Calu3 (cell line): Measurements from ENCODE around the gene LDLRAD3. TPM values are rescaled to one million over a fixed set of nuclear protein-coding genes. Genes with fewer than 3 reads are reported as not detected.

Experiments used
- BruUV-seq: library from RNA; stranded (reverse); fragments of 400-500 nt; replicated peaks from 2 replicates; lab custom pipeline; 2021; lab: Mats Ljungman, UMichigan
- CTCF ChIA-PET: fragments of 300-600 bp; sonication (Branson Sonifier 250); formaldehyde crosslinking; loops from one replicate; lab custom pipeline; 2022; ENCODE audit warnings: antibody characterized with exemption; lab: Charles Lee
- DNase-seq: peaks from one replicate; pipeline ENCODE4 v3.0.0; 2022
- H3K27ac Mint-ChIP-seq: one replicate; pipeline ENCODE4 v1.8.0; 2022; ENCODE audit warnings: mixed read lengths; ENCODE audit not compliant: unreplicated experiment
- H3K27me3 Mint-ChIP-seq: one replicate; pipeline ENCODE4 v1.8.0; 2022; ENCODE audit warnings: mixed read lengths; ENCODE audit not compliant: unreplicated experiment
- H3K36me3 Mint-ChIP-seq: one replicate; pipeline ENCODE4 v1.8.0; 2022; ENCODE audit warnings: mild to moderate bottlenecking, moderate library complexity, mixed read lengths; ENCODE audit not compliant: insufficient read depth, unreplicated experiment
- H3K4me1 Mint-ChIP-seq: one replicate; pipeline ENCODE4 v1.8.0; 2022; ENCODE audit warnings: mild to moderate bottlenecking, low read depth, mixed read lengths; ENCODE audit not compliant: unreplicated experiment
- H3K4me3 Mint-ChIP-seq: one replicate; pipeline ENCODE4 v1.8.0; 2022; ENCODE audit warnings: mild to moderate bottlenecking, low read depth, moderate library complexity, mixed read lengths; ENCODE audit not compliant: unreplicated experiment
- H3K9me3 Mint-ChIP-seq: one replicate; pipeline ENCODE4 v1.8.0; 2022; ENCODE audit warnings: low read depth, mixed read lengths; ENCODE audit not compliant: unreplicated experiment
- intact Hi-C: fragments of 100-400 bp; cut with micrococcal nuclease; formaldehyde crosslinking; loops from one replicate; pipeline ENCODE4 v1.10.0; 2022; ENCODE audit not compliant: unreplicated experiment
- total RNA-seq: library from RNA; stranded (reverse); gene quantifications from 2 replicates; pipeline ENCODE4 v1.2.3, GENCODE V29; 2022
- TF ChIP-seq, protein P1 (sequence below): fragments of 200-600 bp; IDR thresholded peaks from one replicate; pipeline ENCODE4 v1.8.0; 2022; ENCODE audit warnings: antibody characterized with exemption; ENCODE audit not compliant: unreplicated experiment

LDLRAD3 gene
- total RNA-seq, 1 experiment from 2014 or later, result 16.2 TPM

DNA sequence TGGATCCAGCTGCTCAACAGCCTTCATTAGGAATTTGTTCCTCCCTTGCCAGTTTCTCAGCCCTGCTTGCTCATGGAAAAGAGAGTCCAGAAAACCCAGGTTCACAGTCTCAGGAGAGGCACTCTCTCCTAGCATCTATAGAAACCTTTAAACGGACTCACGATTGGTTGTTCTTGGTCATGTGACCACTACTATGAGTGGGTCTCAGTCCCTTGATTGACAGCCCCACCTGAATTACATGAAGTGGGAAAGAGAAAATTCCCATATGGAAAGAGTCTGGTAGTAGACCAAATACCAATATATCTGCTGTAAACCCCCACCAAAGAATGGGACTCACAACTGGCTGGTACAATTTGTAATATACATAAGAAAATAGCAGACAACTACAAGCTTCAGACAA is 291.0 kb downstream of the LDLRAD3 start:
- H3K27ac Mint-ChIP-seq, result no peak overlapping the region
- no peaks in the 10 kb centered on the region for H3K9me3 Mint-ChIP-seq
- H3K36me3 Mint-ChIP-seq, result no peaks in the 10 kb centered on the region
- no TSS peak for BruUV-seq
- CTCF ChIA-PET, result no interaction called here
- H3K4me1 Mint-ChIP-seq, result no peaks in the 10 kb centered on the region
- H3K4me3 Mint-ChIP-seq, result no peak overlapping the region
- no peak for DNase-seq
- intact Hi-C loops, result no loop called here
- H3K27me3 Mint-ChIP-seq, result no peaks in the 10 kb centered on the region
- TF ChIP-seq, protein P1, sequence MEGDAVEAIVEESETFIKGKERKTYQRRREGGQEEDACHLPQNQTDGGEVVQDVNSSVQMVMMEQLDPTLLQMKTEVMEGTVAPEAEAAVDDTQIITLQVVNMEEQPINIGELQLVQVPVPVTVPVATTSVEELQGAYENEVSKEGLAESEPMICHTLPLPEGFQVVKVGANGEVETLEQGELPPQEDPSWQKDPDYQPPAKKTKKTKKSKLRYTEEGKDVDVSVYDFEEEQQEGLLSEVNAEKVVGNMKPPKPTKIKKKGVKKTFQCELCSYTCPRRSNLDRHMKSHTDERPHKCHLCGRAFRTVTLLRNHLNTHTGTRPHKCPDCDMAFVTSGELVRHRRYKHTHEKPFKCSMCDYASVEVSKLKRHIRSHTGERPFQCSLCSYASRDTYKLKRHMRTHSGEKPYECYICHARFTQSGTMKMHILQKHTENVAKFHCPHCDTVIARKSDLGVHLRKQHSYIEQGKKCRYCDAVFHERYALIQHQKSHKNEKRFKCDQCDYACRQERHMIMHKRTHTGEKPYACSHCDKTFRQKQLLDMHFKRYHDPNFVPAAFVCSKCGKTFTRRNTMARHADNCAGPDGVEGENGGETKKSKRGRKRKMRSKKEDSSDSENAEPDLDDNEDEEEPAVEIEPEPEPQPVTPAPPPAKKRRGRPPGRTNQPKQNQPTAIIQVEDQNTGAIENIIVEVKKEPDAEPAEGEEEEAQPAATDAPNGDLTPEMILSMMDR, result no peak

DNA sequence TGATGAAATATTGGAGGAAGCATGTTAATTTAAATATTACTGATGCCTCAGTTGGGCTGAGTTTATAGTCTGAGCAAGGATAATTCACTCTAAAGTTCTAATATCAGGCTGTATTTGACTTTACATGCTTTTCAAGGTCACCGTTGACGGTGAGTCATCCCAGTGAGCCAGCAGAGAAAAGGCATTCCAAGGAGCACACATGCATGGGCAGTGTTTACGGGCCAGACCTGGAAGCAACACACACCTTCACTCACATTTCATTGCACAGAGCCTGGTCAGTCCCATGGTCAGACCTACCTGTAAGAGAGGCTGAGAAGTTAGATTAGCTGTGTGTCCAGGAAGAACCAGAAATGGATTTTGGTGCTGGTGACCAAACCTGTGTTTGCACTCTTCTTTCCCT is 291.9 kb downstream of the LDLRAD3 start:
- CTCF ChIA-PET, result no interaction called here

DNA sequence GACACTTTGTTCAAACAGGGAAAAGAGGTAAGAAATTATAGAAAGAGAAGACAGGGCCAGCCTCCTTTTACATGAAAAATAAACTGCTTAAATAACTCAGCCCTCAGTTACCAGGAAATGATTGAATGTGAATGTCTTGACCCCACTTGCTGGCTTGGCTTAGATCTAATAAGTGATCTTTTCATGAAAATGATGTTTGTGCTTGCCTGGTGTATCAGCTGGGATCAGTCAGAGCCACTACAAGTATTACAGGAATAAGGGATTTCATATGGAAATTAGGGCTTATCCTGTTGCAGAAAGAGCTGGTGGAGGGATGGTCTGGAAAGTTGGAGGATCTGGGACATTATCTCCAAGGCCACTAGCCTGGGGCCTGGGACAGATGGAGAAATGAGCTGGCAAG is 293.5 kb downstream of the LDLRAD3 start:
- no peaks in the 10 kb centered on the region for H3K36me3 Mint-ChIP-seq
- no TSS peak for BruUV-seq
- intact Hi-C loops, result no loop called here
- no peak overlapping the region for H3K4me3 Mint-ChIP-seq
- no peak overlapping the region for H3K27ac Mint-ChIP-seq
- H3K27me3 Mint-ChIP-seq, result no peaks in the 10 kb centered on the region
- no peaks in the 10 kb centered on the region for H3K9me3 Mint-ChIP-seq
- H3K4me1 Mint-ChIP-seq, result no peaks in the 10 kb centered on the region
- TF ChIP-seq, protein P1, result no peak
- DNase-seq, result no peak
- CTCF ChIA-PET, result no interaction called here

More for the DNA sequence above, 291.9 kb downstream of the LDLRAD3 start:
- no TSS peak for BruUV-seq
- H3K9me3 Mint-ChIP-seq, result no peaks in the 10 kb centered on the region
- no peaks in the 10 kb centered on the region for H3K4me1 Mint-ChIP-seq
- no peak overlapping the region for H3K27ac Mint-ChIP-seq
- DNase-seq, result no peak
- H3K4me3 Mint-ChIP-seq, result no peak overlapping the region
- H3K36me3 Mint-ChIP-seq, result no peaks in the 10 kb centered on the region
- no peaks in the 10 kb centered on the region for H3K27me3 Mint-ChIP-seq
- TF ChIP-seq, protein P1, result no peak
- intact Hi-C loops, result no loop called here

DNA sequence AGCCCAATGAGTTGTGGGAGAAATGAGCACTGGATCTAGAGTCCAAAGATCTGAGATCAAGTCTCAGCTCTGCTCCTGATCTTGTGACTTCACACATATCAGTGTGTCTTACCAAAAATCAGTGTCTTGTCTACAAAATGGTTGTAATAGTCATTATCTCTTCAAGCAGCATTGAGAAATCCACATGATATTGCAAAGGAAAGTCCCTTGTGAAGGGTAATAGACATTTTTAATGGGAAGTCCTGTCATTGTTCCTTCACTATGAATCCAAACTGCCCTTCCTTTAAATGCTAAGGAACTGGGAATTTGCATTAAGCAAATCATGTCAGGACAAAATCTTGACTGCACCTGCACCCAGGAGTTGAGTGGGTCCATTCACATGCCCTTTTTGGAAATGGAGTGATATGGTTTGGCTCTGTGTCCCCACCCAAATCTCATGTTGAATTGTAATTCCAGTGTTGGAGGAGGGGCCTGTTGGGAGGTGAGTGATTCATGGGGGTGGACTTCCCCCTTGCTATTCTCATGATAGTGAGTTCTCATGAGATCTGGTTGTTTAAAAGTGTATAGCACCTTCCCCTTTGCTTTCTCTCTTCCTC is 294.3 kb downstream of the LDLRAD3 start:
- Mint-ChIP-seq H3K9me3 (no peaks in the 10 kb centered on the region), H3K4me3 (no peak overlapping the region), H3K27me3 (no peaks in the 10 kb centered on the region), H3K27ac (no peak overlapping the region), H3K4me1 (no peaks in the 10 kb centered on the region), H3K36me3 (no peaks in the 10 kb centered on the region)
- intact Hi-C loops, result no loop called here
- CTCF ChIA-PET, result interaction anchor here (0.6 kb wide), 1 partner anchor 88 kb away, joined by 4 read pairs; no protein-coding TSS in a partner anchor
- no TSS peak for BruUV-seq
- no peak for DNase-seq
- TF ChIP-seq, protein P1, result no peak
